HG03139 (cell line): Measurements from ENCODE around the gene SSR3.
"Not testable (repeated sequence)": the region's sequence is repeated elsewhere in the genome, so short reads cannot be mapped to it uniquely, and the experiment has no call there.

Source experiments
- ATAC-seq: cut with Tn5 transposase; IDR thresholded peaks from one replicate; pipeline ENCODE4 v1.9.1; 2021; ENCODE audit not compliant: unreplicated experiment

Gene SSR3

GRCh38 chr3:156554842-156555687, at the start of gene SSR3:
SSR3 (minus strand) TSS chr3:156555117; CDS start chr3:156555089, 28 bp downstream.
- peak; percentile 98 for ATAC-seq

- ATAC-seq: no peak
Observed at GRCh38 chr3:156604064-156604641, 49.2 kb upstream of the SSR3 start.

- no peak for ATAC-seq
Observed at GRCh38 chr3:156603379-156604017, 48.6 kb upstream of the SSR3 start.

GRCh38 chr3:156602424-156602823, 47.5 kb upstream of the SSR3 start:
- no peak for ATAC-seq

- no peak for ATAC-seq
Observed at GRCh38 chr3:156601497-156601896, 46.6 kb upstream of the SSR3 start.

DNA sequence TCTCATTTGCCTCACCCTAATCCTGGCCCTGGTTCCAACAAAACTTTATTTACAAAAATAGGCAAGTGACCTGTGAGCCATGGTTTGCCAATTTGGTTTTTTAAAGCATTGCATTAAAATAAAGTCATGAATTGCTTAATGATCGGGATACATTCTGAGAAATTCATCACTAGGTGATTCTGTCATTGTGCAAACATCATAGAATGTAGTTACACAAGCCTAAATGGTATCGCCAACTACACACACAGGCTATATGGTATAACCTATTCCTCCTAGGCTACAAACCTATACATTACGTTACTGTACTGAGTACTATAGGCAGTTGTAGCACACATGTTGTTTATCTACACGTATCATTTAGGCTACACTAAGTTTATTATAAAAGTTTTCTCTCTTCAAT, 45.9 kb upstream of the SSR3 start:
- no peak for ATAC-seq

- ATAC-seq: no peak
Observed at GRCh38 chr3:156599089-156599874, 44.4 kb upstream of the SSR3 start.

- no peak for ATAC-seq
Observed at GRCh38 chr3:156598413-156598812, 43.5 kb upstream of the SSR3 start.

GRCh38 chr3:156594219-156594683, 39.3 kb upstream of the SSR3 start:
- no peak for ATAC-seq

- no peak for ATAC-seq
Observed at GRCh38 chr3:156593814-156594213, 38.9 kb upstream of the SSR3 start.

GRCh38 chr3:156589806-156590205, 34.9 kb upstream of the SSR3 start:
- not testable (repeated sequence) for ATAC-seq

- no peak for ATAC-seq
Observed at GRCh38 chr3:156587760-156588069, 32.8 kb upstream of the SSR3 start.

DNA sequence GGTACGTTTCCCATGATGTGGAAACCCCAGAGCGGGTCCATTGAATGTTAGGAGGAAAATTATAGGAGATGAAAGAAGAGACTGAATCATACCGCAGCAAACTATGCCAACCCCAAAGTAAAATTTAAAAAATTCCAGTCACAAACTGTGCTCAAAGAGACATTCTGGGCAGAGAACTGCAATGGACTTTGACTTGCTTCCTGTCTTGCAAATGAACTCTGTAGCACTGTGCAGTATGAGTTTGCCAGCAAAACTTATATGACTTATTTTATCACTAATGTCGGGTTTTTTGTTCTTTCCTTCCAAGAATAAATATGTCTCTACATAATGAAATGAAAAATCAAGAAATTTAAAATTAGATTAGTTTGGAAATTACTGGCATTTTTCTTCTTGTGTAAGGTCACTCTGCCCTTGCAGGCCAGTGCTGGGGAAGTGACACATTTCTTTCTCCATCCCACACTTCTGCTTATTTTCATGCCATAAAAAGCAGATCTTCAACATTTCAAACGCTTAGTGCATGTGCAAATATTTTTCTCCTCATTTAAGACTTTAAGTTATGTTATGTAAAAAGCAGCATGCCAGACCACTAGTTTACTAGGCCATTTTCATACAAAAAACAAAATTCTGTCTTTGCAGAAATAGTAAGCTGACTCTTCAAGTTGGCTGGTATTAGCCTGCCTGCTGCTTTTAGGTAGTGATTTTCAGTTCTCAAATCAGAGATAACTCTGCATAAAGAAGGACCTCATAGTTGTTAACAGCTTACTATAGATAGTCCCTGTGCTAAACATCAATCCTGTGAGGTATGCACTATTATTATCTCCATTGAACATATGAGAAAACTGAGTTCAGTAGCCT, 32.2 kb upstream of the SSR3 start:
- no peak for ATAC-seq

GRCh38 chr3:156583469-156583868, 28.6 kb upstream of the SSR3 start:
- no peak for ATAC-seq

DNA sequence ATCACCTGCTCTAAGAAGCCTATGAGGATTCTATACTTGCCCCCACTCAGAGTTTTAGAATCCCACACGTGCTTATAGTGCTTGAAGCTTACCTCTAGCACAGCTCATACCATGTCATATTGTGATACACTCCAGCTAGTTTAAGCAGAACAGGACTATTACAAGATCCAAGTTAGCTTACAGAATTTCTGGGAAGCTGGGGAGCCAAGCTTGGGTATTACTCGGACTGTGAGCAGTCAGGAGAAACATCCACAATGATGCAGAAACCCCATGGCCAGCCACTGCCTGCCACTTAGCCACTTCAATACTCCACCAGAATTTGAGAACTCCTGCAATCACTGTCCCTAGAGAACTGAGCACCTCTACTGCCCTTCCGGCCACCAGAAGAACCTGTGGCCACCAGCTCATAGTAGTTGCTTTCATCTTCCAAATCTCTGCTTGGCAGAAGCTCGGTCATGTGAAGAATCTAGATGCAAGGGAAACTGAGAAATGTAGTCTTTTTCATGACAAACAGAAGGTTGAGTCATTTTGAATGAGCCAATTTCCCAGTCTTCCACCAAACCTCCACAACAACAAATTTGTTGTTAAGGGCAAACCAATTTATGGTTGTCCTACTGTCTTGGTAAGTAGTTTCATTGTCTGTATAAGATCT, 27.7 kb upstream of the SSR3 start:
- ATAC-seq: no peak

- ATAC-seq: no peak
Observed at GRCh38 chr3:156581954-156582353, 27.0 kb upstream of the SSR3 start.

DNA sequence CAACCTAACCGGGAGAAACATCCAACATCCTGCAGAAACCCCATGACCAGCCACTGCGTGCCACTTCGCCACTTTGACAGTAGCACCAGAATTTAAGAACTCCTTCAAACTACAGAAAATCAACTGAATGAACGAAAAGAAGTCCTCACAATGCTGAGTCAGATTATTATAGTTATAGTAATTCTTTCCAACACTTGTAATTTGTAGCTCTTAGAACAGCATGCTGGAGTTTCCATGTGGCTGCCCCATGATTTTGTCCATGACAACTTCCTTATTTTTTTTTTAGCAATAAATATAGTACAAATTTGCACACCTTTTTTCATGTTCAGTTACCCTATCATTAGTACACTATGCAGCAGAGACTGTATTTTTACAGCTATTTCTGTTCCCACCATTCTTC, 26.1 kb upstream of the SSR3 start:
- no peak for ATAC-seq

GRCh38 chr3:156579427-156579851, 24.5 kb upstream of the SSR3 start:
- ATAC-seq: no peak

DNA sequence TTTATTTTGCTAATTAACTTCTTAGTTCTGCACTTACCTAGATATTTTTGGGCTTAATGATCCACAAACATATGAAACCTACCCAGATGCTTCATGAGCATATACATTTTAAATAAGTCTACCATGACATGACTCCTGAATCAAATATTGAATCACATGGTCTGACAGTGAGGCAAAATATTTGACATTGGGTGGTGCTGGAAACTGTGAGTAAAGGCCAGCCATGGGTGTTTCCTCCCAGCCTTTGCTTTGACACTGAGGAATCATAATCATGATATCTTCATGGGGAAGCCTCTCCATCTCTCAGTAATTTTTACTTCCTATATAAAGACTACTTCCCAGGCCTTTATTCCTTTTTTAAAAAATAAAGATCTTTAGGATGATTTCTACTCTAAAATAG, 22.8 kb upstream of the SSR3 start:
- no peak for ATAC-seq
